GM19035 (cell line): ENCODE data around the gene TXLNB.

Experiments
- ATAC-seq: cut with Tn5 transposase; IDR thresholded peaks from one replicate; pipeline ENCODE4 v1.9.1; 2021; ENCODE audit not compliant: unreplicated experiment

The TXLNB gene

GRCh38 chr6:139275279-139276055 lies 16.3 kb downstream of the TXLNB start:
- no peak for ATAC-seq

- peak; percentile 81 for ATAC-seq
Measured at GRCh38 chr6:139271056-139271455, 20.7 kb downstream of the TXLNB start.

- ATAC-seq, result peak; percentile 33
Measured at GRCh38 chr6:139270249-139270648, 21.5 kb downstream of the TXLNB start.

- no peak for ATAC-seq
Measured at GRCh38 chr6:139265512-139266190, 26.1 kb downstream of the TXLNB start.

- ATAC-seq, result peak; percentile 88
Measured at GRCh38 chr6:139262519-139263300, 29.1 kb downstream of the TXLNB start.

GRCh38 chr6:139257821-139258398 lies 33.9 kb downstream of the TXLNB start:
- peak; percentile 45 for ATAC-seq

- ATAC-seq, result no peak
Measured at GRCh38 chr6:139257291-139257690, 34.5 kb downstream of the TXLNB start.

- ATAC-seq, result no peak
Measured at GRCh38 chr6:139256087-139256486, 35.7 kb downstream of the TXLNB start.

GRCh38 chr6:139254196-139254595 lies 37.6 kb downstream of the TXLNB start:
- ATAC-seq, result no peak

GRCh38 chr6:139253656-139254055 lies 38.1 kb downstream of the TXLNB start:
- ATAC-seq, result no peak

- ATAC-seq, result no peak
Measured at GRCh38 chr6:139251691-139252390, 40.0 kb downstream of the TXLNB start.

GRCh38 chr6:139251045-139251690 lies 40.6 kb downstream of the TXLNB start:
- peak; percentile 42 for ATAC-seq

GRCh38 chr6:139250296-139251044 lies 41.3 kb downstream of the TXLNB start:
- peak; percentile 92 for ATAC-seq

- no peak for ATAC-seq
Measured at GRCh38 chr6:139249395-139249794, 42.4 kb downstream of the TXLNB start.

GRCh38 chr6:139248911-139249310 lies 42.9 kb downstream of the TXLNB start:
- ATAC-seq, result no peak

GRCh38 chr6:139247618-139248017 lies 44.2 kb downstream of the TXLNB start:
- ATAC-seq, result no peak

GRCh38 chr6:139243536-139243935 lies 48.3 kb downstream of the TXLNB start:
- ATAC-seq, result no peak

GRCh38 chr6:139242457-139243240 lies 49.1 kb downstream of the TXLNB start:
- no peak for ATAC-seq
